ENCODE data around the gene IRGQ. TPM values are rescaled to one million over a fixed set of nuclear protein-coding genes. Genes with fewer than 3 reads are reported as not detected.

IRGQ gene
- total RNA-seq, 1 experiment from 2014 or later, result 38.1 TPM

DNA sequence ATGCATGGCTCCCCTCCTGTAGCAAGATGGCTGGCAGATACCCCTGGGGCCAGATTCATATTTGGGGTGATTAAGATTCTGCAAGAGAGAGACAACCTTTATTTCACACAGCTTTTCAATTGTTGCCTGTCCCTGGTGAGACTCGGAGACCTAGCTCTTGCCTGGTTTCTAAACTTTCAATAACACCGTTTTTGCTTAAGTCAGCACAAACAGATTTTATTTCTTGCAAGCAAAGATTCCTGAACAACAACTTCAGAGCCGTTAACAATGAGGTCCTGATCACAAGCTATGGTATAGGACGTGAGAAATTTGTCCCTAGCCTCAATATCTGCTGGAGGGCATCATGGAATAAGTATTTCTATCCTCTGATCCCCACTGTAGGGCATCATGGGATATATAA lies 46.6 kb upstream of the IRGQ start (continued):
- no peak for TF ChIP-seq ATF2 (CRISPR knock-in tag; IDR thresholded peaks at IDR 0.05; ENCODE audit: borderline replicate concordance, low read depth)
- no peak for TF ChIP-seq ZNF671 (CRISPR knock-in tag; IDR thresholded peaks at IDR 0.05)
- no peak for TF ChIP-seq HMGA2 (CRISPR knock-in tag; IDR thresholded peaks at IDR 0.05)
- TF ChIP-seq ZNF512 (CRISPR knock-in tag; IDR thresholded peaks at IDR 0.05; ENCODE audit: borderline replicate concordance), result no peak
- TF ChIP-seq, protein P1, sequence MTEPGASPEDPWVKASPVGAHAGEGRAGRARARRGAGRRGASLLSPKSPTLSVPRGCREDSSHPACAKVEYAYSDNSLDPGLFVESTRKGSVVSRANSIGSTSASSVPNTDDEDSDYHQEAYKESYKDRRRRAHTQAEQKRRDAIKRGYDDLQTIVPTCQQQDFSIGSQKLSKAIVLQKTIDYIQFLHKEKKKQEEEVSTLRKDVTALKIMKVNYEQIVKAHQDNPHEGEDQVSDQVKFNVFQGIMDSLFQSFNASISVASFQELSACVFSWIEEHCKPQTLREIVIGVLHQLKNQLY (CRISPR knock-in tag; IDR thresholded peaks at IDR 0.05), result no peak
- no peak for TF ChIP-seq ZNF121 (CRISPR knock-in tag; IDR thresholded peaks at IDR 0.05)
- TF ChIP-seq ZNF416 (CRISPR knock-in tag; IDR thresholded peaks at IDR 0.05), result no peak

DNA sequence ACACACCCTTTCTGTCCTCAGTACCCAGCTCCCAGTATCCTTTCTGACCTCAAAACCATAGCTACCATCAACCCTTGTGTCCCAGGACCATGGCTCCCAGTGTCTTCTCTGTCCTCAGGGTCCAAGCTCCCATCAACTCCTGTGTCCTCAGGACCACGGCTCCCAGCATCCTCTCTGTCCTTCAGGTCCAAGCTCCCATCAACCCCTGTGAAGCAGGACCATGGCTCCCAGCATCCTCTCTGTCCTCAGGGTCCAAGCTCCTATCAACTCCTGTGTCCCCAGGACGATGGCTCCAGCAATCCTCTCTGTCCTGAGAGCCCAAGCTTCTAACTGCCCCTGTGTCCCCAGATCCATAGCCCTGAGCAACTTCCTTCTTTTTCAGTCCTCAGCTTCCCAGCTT lies 45.4 kb upstream of the IRGQ start:
- CTCF ChIA-PET, result interaction anchor here (0.5 to 1.7 kb wide), 10 partner anchors 9 to 214 kb away, joined by 3 to 9 read pairs (median 3); partner anchors contain the start of genes IRGQ, ZNF575 and ZNF576
- H3K27ac Mint-ChIP-seq, result no peak overlapping the region
- DNase-seq (ENCODE audit: low spot score), result no peak
- H3K9me3 Mint-ChIP-seq, result peaks cover 5% of the 10 kb centered on the region
- peaks cover 14% of the 10 kb centered on the region for H3K4me1 Mint-ChIP-seq
- POLR2A ChIA-PET, result no interaction called here
- H3K36me3 Mint-ChIP-seq, result peaks cover 4% of the 10 kb centered on the region
- 0 out of 2 replicates have a peak, but pooled peaks have one; percentile 45 for TF ChIP-seq ZNF532 (CRISPR knock-in tag; IDR thresholded peaks at IDR 0.05; ENCODE audit: borderline replicate concordance)
- TF ChIP-seq SOX15 (CRISPR knock-in tag; IDR thresholded peaks at IDR 0.05), result no peak
- peaks cover 81% of the 10 kb centered on the region for H3K27me3 Mint-ChIP-seq (ENCODE audit: low read depth)
- ATAC-seq, result no peak
- H3K4me3 Mint-ChIP-seq, result peak overlapping the region; percentile 53

DNA sequence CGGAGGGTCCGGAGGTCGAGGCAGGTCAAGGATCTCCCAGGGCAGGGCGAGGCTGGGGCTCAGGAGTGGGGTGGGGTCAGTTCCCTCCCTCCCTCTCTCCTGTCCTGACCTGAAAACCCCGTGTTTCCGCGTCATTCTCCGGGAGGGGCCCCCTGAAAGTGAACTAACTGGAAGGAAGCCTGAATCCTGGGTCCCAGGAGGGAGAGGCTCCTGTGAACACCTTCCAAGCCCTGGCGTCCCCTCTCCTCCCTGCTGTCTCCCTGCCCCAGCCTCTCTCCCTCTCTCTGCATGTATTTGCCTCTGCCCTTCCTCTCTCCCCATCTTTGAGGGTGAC lies 44.5 kb upstream of the IRGQ start:
- H3K4me3 Mint-ChIP-seq, result peak overlapping the region; percentile 81
- no peak for ATAC-seq
- no peak for DNase-seq (ENCODE audit: low spot score)
- no peaks in the 10 kb centered on the region for H3K9me3 Mint-ChIP-seq
- POLR2A ChIA-PET, result no interaction called here
- H3K36me3 Mint-ChIP-seq, result no peaks in the 10 kb centered on the region
- CTCF ChIA-PET, result no interaction called here
- H3K4me1 Mint-ChIP-seq, result peaks cover 20% of the 10 kb centered on the region
- peaks cover 83% of the 10 kb centered on the region for H3K27me3 Mint-ChIP-seq (ENCODE audit: low read depth)
- H3K27ac Mint-ChIP-seq, result no peak overlapping the region
- TF ChIP-seq FOXJ3 (CRISPR knock-in tag; IDR thresholded peaks at IDR 0.05; ENCODE audit: borderline replicate concordance) (no peak), AR (CRISPR knock-in tag; IDR thresholded peaks at IDR 0.05) (no peak), ZNF281 (CRISPR knock-in tag; IDR thresholded peaks at IDR 0.05) (no peak), NFE2L1 (CRISPR knock-in tag; IDR thresholded peaks at IDR 0.05) (no peak), USF2 (CRISPR knock-in tag; IDR thresholded peaks at IDR 0.05) (no peak), CBFB (CRISPR knock-in tag; IDR thresholded peaks at IDR 0.05; ENCODE audit: low read depth) (no peak), FOXP1 (CRISPR knock-in tag; IDR thresholded peaks at IDR 0.05; ENCODE audit: borderline replicate concordance) (no peak)
- TF ChIP-seq, protein P2, sequence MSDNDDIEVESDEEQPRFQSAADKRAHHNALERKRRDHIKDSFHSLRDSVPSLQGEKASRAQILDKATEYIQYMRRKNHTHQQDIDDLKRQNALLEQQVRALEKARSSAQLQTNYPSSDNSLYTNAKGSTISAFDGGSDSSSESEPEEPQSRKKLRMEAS (CRISPR knock-in tag; IDR thresholded peaks at IDR 0.05), result no peak
- TF ChIP-seq, protein P3, sequence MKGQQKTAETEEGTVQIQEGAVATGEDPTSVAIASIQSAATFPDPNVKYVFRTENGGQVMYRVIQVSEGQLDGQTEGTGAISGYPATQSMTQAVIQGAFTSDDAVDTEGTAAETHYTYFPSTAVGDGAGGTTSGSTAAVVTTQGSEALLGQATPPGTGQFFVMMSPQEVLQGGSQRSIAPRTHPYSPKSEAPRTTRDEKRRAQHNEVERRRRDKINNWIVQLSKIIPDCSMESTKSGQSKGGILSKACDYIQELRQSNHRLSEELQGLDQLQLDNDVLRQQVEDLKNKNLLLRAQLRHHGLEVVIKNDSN (CRISPR knock-in tag; IDR thresholded peaks at IDR 0.05), result no peak

Measured in WTC11 (cell line).